Left colon (tissue), 2 donors: ENCODE measurements around the gene ANAPC13. TPM values are rescaled to one million over a fixed set of nuclear protein-coding genes. Genes with fewer than 3 reads are reported as not detected.

Experiments used
- ATAC-seq: fragments of 200-7000 bp; cut with Tn5 transposase; one replicate; pipeline ENCODE4 v1.9.1; 2020; ENCODE audit warnings: mild to moderate bottlenecking, moderate library complexity
- DNase-seq, 2 donors: peaks; one replicate each; pipeline ENCODE4 v3.0.0-alpha.2; 2020
- intact Hi-C, 2 donors: fragments of 100-400 bp; cut with DNase I in 1 of 2; cut with micrococcal nuclease in 1 of 2; formaldehyde crosslinking; loops; one replicate each; pipeline versions ENCODE4 v1.11.2 to v1.14.0; 2022; cut with DNase I, micrococcal nuclease
- long read RNA-seq: library from polyadenylated mRNA; unstranded; transcript quantifications from one replicate; pipeline ENCODE4 v2.0.0, GENCODE V29; 2021
- total RNA-seq, 2 donors: library from RNA; stranded (reverse); fragmentation: NEBNext Ultra II Directional; extraction: Animal tissue kit (Norgen Biotek cat#: 25700); gene quantifications; one replicate each; pipeline ENCODE4 v1.2.1, GENCODE V29; 2021
- donor health status: DM: no; HTN: no; CAD: no.
- donor health status: DM: yes; HTN: yes; CAD: no.

Gene ANAPC13
- 10 to 100 TPM; 30.0 to 34.1 TPM for total RNA-seq
- long read RNA-seq, transcript ANAPC13-204 (3 exons, 1,840 nt): minor isoform, 6 of 43 reads
- long read RNA-seq, transcript ANAPC13-201 (3 exons, 1,209 nt): major isoform, 33 of 43 reads
- long read RNA-seq, partial matches to known transcripts: 0 of 43 reads
- long read RNA-seq, other reads (novel, unspliced or antisense): 2 of 43 reads

- intact Hi-C loops: no loop called here
- ATAC-seq: peak; percentile 89
- DNase-seq: peak; percentile 93 to 97
These were observed at the start of gene ANAPC13, which contains the start of gene CEP63 for GRCh38 chr3:134485718-134486576. ANAPC13 (minus strand) TSS chr3:134485985; CDS start chr3:134482904, 3,081 bp downstream. CEP63 (plus strand) TSS chr3:134486057; CDS start chr3:134495321, 9,264 bp downstream.

- ATAC-seq (no peak), DNase-seq (no peak)
- intact Hi-C loops: no loop called here
These were observed 49.6 kb upstream of the ANAPC13 start for GRCh38 chr3:134535186-134535970.

DNA sequence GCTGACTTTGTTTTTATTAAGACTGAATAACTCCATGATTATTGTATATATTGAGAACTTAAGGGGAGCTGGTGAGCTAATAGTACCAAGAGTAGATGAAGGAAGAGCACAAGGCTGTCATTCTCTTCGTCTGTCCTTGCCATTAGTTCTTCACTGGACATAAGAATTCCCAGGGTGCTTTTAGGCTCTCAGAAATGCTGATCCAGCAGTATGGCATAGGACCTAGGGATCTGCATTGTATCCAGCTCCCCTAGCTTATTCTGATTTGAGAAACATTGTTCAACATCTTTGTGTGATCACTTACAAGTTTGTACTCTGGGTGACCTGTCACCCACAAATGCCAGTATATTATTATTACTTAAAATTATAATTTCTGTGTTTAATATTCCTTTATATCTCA lies 47.7 kb upstream of the ANAPC13 start:
- no peak for ATAC-seq
- intact Hi-C loops: no loop called here
- no peak for DNase-seq

DNA sequence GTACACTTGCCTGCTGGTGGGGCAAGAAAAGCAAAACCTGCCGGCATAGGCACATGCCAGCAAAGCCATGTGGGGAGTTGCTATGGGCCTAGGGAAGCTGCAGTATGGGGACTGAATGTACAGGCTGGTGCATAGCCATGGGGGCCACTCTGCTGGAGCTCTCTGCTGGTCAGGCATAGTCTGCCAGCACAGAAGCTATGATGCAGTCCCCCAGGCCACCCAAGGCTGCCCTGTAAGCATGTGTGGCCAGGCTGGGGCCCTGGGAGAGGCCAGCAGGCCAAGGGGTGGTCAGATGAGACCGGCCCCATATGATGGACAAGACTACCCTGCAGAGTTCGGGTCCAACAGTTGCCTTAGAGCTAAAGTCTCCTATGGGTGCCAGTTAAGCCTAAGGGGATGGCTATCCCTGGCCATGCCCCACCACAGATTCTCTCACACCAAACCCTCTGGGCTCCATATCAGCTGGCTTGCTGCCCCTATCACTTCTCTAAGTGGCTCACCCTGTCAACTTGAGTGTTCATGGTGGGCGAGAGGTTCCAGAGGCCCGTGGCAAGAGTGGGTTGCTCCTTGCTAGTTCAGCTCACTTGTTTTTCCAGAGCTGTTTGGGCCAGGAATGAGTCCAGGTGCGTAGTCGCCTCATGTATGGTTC lies 41.9 kb upstream of the ANAPC13 start:
- intact Hi-C loops: no loop called here
- ATAC-seq: no peak
- DNase-seq: no peak

- ATAC-seq (no peak), DNase-seq (no peak)
- intact Hi-C loops: no loop called here
These were observed 41.3 kb upstream of the ANAPC13 start for GRCh38 chr3:134527037-134527436.

DNA sequence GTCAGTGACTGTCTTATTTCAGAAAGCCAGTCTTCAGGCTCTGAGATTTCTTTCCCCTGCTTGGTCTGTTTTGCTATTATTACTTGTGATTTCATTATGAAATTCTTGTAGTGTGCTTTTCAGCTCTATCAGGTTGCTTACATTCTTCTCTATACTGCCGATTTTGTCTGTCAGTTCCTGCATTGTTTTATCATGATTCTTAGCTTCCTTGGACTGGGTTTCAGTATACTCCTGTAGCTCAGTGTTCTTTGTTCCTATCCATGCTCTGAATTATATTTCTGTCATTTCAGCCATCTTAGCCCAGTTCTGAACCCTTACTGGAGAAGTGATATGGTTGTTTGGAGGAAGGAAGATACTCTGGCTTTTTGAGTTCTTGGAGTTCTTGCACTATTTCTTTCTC lies 40.5 kb upstream of the ANAPC13 start:
- ATAC-seq (no peak), DNase-seq (no peak)
- intact Hi-C loops: no loop called here

GRCh38 chr3:134525293-134525692 lies 39.5 kb upstream of the ANAPC13 start:
- intact Hi-C loops: no loop called here
- DNase-seq: no peak

DNA sequence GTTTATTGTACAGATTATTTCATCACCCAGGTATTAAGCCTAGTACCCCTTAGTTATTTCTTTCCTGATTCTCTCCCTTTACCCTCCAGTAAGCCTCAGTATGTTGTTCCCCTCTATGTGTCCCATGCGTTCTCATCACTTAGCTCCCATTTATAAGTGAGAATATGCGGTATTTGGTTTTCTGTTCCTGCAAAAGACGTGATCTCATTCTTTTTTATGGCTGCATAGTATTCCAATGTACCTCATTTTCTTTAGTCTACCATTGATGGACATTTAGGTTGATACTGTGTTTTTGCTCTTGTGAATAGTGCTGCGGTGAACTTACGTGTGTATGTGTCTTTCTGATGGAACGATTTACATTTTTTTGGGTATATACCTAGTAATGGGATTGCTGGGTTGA lies 36.8 kb upstream of the ANAPC13 start:
- intact Hi-C loops: no loop called here
- DNase-seq (no peak), ATAC-seq (no peak)

More at GRCh38 chr3:134525293-134525692, 39.5 kb upstream of the ANAPC13 start:
- ATAC-seq: no peak

DNA sequence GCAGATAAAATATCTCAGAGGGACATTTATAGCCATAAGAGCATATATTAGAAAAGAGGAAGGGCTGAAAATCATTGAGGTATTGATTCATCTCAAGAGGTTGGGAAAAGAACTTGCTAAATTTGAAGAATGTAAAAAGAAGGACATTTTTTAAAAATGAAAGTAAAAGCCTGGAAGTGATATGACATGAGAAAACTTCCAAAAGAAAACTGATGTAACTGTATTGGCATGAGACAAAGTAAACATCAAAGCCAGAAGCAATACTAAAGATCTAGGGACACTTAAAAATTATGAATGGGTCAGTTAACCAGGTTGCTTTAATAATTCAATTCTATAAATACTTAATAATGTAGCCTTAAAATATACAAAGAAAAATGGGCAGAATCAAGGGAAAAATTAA lies 32.0 kb upstream of the ANAPC13 start:
- ATAC-seq (no peak), DNase-seq (no peak)
- intact Hi-C loops: no loop called here

DNA sequence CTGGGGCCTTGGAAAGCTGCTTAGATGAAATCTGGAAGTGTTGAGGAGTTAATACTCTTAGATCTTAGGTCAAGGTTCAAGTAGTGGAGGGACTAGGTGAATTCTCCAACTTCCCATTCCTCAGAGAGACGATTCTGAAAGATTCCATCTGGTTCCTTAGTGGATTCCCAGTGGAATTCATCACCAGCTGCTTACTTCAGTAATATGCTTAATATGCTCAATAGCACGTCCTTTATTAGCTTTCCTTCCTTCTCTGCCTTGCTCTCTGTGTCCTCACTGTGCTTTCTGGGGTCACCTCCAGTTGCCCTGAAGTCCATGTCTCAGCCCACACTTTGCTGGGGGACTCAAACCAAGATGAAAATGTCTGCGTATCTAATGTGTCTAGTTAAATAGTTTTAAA lies 31.1 kb upstream of the ANAPC13 start:
- ATAC-seq (no peak), DNase-seq (no peak)
- intact Hi-C loops: no loop called here

DNA sequence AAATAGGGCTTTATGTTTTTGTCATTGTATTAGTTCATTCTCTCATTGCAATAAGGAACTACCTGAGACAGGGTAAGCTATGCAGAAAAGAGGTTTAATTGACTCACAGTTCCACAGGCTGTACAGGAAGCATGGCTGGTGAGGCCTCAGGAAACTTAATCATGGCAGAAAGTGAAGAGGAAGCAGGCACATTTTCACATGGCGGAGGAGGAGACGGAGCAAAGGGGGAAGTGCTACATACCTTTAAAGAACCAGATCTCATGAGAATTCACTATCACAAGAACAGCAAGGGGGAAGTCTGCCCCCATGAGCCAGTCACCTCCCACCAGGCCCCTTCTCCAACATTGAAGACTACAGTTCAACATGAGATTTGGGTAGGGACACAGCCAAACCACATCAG lies 25.7 kb upstream of the ANAPC13 start:
- DNase-seq (no peak), ATAC-seq (no peak)
- intact Hi-C loops: no loop called here

DNA sequence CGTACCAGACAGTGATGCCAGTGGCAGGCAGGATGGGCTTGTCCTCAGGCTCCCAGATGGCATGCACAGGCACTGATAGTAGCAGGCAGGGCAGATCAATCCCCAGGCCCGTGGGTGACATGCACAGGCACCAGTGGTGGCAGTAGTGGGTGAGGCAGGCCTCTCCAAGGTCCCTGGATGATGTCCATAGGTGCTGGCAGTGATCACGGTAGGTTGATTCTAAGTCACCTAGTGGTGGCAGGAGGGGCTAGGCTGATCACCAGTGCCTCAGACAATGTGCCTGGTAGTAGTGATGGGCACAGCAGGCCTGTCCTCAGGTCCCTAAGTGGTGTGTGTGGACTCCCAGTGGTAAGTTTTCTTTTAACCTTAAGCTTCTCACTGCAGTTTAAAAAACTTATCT lies 19.7 kb upstream of the ANAPC13 start:
- intact Hi-C loops: no loop called here
- DNase-seq: no peak
- no peak for ATAC-seq

- ATAC-seq (no peak), DNase-seq (no peak)
- intact Hi-C loops: no loop called here
These were observed 18.3 kb upstream of the ANAPC13 start for GRCh38 chr3:134504132-134504531.

- DNase-seq: no peak
- intact Hi-C loops: no loop called here
- ATAC-seq: no peak
These were observed 17.5 kb upstream of the ANAPC13 start for GRCh38 chr3:134503266-134503665.

DNA sequence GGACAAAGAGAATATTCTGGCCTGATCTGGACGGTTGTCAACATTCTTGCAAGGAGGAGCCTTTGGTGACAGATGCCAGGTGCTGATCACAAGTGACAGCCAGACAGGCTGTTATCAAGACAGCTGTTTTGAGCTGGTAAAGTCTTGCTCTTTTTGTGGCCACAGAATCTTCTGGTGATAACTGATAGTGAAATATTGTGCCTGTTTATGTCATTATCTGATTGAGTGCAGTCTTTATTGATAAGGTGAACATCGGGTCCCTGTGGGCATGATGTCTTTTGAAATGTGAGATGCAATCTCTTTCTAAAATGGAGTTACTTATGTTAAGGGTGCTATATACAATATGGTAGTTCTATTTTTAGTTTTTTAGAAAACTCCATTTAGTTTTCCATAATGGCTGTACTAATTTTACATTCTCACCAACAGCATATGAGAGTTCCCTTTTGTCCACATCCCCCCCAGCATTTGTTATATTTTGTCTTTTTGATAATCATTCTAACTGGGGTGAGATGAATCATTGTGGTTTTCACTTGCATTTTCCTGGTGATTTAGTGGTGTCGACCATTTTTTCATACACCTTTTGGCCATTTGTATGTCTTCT lies 10.8 kb upstream of the ANAPC13 start:
- DNase-seq (no peak), ATAC-seq (no peak)
- intact Hi-C loops: loop anchor here in 1 of 2 donors (10.0 kb wide), 1 partner anchor 302 kb away; no protein-coding TSS in a partner anchor

GRCh38 chr3:134495980-134496379 lies 10.2 kb upstream of the ANAPC13 start:
- DNase-seq (no peak), ATAC-seq (no peak)
- intact Hi-C loops: loop anchor here in 1 of 2 donors (10.0 kb wide), 1 partner anchor 301 kb away; no protein-coding TSS in a partner anchor

DNA sequence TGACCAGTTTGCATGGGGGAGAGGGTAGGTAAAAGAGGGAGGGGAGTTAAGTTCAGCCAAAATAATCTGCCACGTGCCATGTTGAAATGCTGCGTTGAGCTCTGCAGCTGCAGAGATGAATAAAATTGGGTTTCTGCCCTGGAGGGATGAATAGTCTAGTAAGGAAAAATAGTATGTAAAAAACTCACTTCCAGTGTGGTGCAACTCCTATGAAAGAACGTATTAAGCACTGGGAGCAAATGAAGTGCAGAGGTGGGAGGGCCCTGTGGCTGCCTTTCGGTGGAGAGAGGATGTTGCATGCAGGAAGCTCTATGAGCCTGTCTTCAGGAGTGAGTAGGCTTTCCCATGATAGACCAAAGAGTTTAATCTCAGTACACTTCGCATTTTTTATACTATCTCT lies 8.7 kb upstream of the ANAPC13 start:
- DNase-seq (no peak), ATAC-seq (no peak)
- intact Hi-C loops: loop anchor here in 1 of 2 donors (10.0 kb wide), 1 partner anchor 300 kb away; no protein-coding TSS in a partner anchor

- intact Hi-C loops: no loop called here
- peak in 1 of 2 donors; percentile 46 for DNase-seq
- no peak for ATAC-seq
These were observed 1.6 kb upstream of the ANAPC13 start for GRCh38 chr3:134487406-134487805.
